GM18909 (cell line): ENCODE measurements around the gene FAM228B.
"Not testable (repeated sequence)": the region's sequence is repeated elsewhere in the genome, so short reads cannot be mapped to it uniquely, and the experiment has no call there.

Experiments
- ATAC-seq: cut with Tn5 transposase; IDR thresholded peaks from one replicate; pipeline ENCODE4 v1.9.1; 2021; ENCODE audit warnings: mild to moderate bottlenecking; ENCODE audit not compliant: unreplicated experiment, poor library complexity

Gene FAM228B

GRCh38 chr2:24101992-24102391, 21.3 kb upstream of the FAM228B start:
- no peak for ATAC-seq

GRCh38 chr2:24102677-24103076, 20.6 kb upstream of the FAM228B start:
- no peak for ATAC-seq

- ATAC-seq = no peak
Measured at GRCh38 chr2:24104110-24104650, 19.1 kb upstream of the FAM228B start.

- no peak for ATAC-seq
Measured at GRCh38 chr2:24104906-24105305, 18.4 kb upstream of the FAM228B start.

GRCh38 chr2:24105816-24106215, 17.5 kb upstream of the FAM228B start:
- no peak for ATAC-seq

GRCh38 chr2:24106786-24107185, 16.5 kb upstream of the FAM228B start:
- ATAC-seq = no peak

- no peak for ATAC-seq
Measured at GRCh38 chr2:24107336-24107735, 15.9 kb upstream of the FAM228B start.

- not testable (repeated sequence) for ATAC-seq
Measured at GRCh38 chr2:24109431-24109830, 13.8 kb upstream of the FAM228B start.

GRCh38 chr2:24110660-24111303, 12.5 kb upstream of the FAM228B start:
- no peak for ATAC-seq

- no peak for ATAC-seq
Measured at GRCh38 chr2:24111407-24111901, 11.8 kb upstream of the FAM228B start.

GRCh38 chr2:24115057-24115456, 8.2 kb upstream of the FAM228B start:
- ATAC-seq = no peak

- ATAC-seq = no peak
Measured at GRCh38 chr2:24117902-24118301, 5.4 kb upstream of the FAM228B start.

GRCh38 chr2:24121066-24121465, 2.2 kb upstream of the FAM228B start:
- ATAC-seq = no peak

GRCh38 chr2:24121469-24121868, 1.8 kb upstream of the FAM228B start:
- no peak for ATAC-seq

- ATAC-seq = no peak
Measured at GRCh38 chr2:24122366-24123194, 689 bp upstream of the FAM228B start.

GRCh38 chr2:24123922-24124580, 782 bp downstream of the FAM228B start:
- ATAC-seq = peak; percentile 11

GRCh38 chr2:24125956-24126355, 2.7 kb downstream of the FAM228B start:
- ATAC-seq = no peak

GRCh38 chr2:24132543-24132942, 9.3 kb downstream of the FAM228B start:
- no peak for ATAC-seq

- ATAC-seq = not testable (repeated sequence)
Measured at GRCh38 chr2:24140305-24140704, 17.0 kb downstream of the FAM228B start.

- ATAC-seq = no peak
Measured at GRCh38 chr2:24147364-24147763, 24.1 kb downstream of the FAM228B start.
